Fibroblast of mammary gland (primary cell): ENCODE data around the gene SEC61A1.

Experiments used
- DNase-seq: peaks from one replicate; pipeline ENCODE4 v3.0.0-alpha.2; 2010; ENCODE audit warnings: low read depth
- H3K4me3 ChIP-seq: 2 replicates; pipeline ENCODE4 v1.5.1; 2011; ENCODE audit warnings: low read depth, mild to moderate bottlenecking, low read length, moderate library complexity; ENCODE audit not compliant: control insufficient read depth
- CTCF ChIP-seq: conservative IDR thresholded peaks from 2 replicates; pipeline ENCODE4 v1.5.1; 2011; ENCODE audit warnings: low read depth, low read length, inconsistent platforms; ENCODE audit not compliant: control insufficient read depth, insufficient read depth

The SEC61A1 gene

GRCh38 chr3:128113817-128114794 is 61.9 kb downstream of the SEC61A1 start:
- DNase-seq = no peak
- no peak overlapping the region for H3K4me3 ChIP-seq
- no peak for TF ChIP-seq CTCF
